ENCODE measurements around the gene SLC26A3. TPM values are rescaled to one million over a fixed set of nuclear protein-coding genes. Genes with fewer than 3 reads are reported as not detected.

Gene SLC26A3
- total RNA-seq, 4 donors from 2014 or later, result 1.5 to 2.3 TPM; not detected in 2

GRCh38 chr7:107837145-107837512 lies 34.1 kb upstream of the SLC26A3 start:
- no peak for DNase-seq (ENCODE audit: low spot score in 2 of 2)
- Histone ChIP-seq H3K9me3 (no peaks in the 10 kb centered on the region), H3K27me3 (no peaks in the 10 kb centered on the region), H3K27ac (no peak overlapping the region), H3K36me3 (no peaks in the 10 kb centered on the region), H3K4me3 (no peak overlapping the region), H3K4me1 (no peaks in the 10 kb centered on the region)
- WGBS, result 0% methylated on average over 1 of the region's 1 CpG
- no peak for TF ChIP-seq CTCF (IDR thresholded peaks at IDR 0.05)
- no peak for TF ChIP-seq POLR2A (IDR thresholded peaks at IDR 0.05)
- no peak for TF ChIP-seq EP300 (IDR thresholded peaks at IDR 0.05)
- TF ChIP-seq POLR2AphosphoS5 (IDR thresholded peaks at IDR 0.05), result no peak

- 19% methylated on average over 10 of the region's 10 CpGs for WGBS
- Histone ChIP-seq H3K4me1 (no peaks in the 10 kb centered on the region), H3K36me3 (no peaks in the 10 kb centered on the region), H3K27me3 (no peaks in the 10 kb centered on the region), H3K9me3 (no peaks in the 10 kb centered on the region), H3K27ac (no peak overlapping the region), H3K4me3 (no peak overlapping the region)
- no peak for DNase-seq (ENCODE audit: low spot score in 2 of 2)
- TF ChIP-seq EP300 (IDR thresholded peaks at IDR 0.05), result no peak
- TF ChIP-seq POLR2A (IDR thresholded peaks at IDR 0.05), result no peak
- no peak for TF ChIP-seq POLR2AphosphoS5 (IDR thresholded peaks at IDR 0.05)
- no peak for TF ChIP-seq CTCF (IDR thresholded peaks at IDR 0.05)
These were observed 33.5 kb upstream of the SLC26A3 start for GRCh38 chr7:107836237-107837144.

GRCh38 chr7:107834401-107834800 lies 31.4 kb upstream of the SLC26A3 start:
- TF ChIP-seq POLR2AphosphoS5 (IDR thresholded peaks at IDR 0.05), result no peak
- TF ChIP-seq POLR2A (IDR thresholded peaks at IDR 0.05), result no peak
- TF ChIP-seq EP300 (IDR thresholded peaks at IDR 0.05), result no peak
- TF ChIP-seq CTCF (IDR thresholded peaks at IDR 0.05), result no peak
- no peaks in the 10 kb centered on the region for H3K9me3 ChIP-seq
- no peaks in the 10 kb centered on the region for H3K27me3 ChIP-seq
- DNase-seq (ENCODE audit: low spot score in 2 of 2), result no peak
- H3K4me1 ChIP-seq, result no peaks in the 10 kb centered on the region
- H3K4me3 ChIP-seq, result no peak overlapping the region
- no peak overlapping the region for H3K27ac ChIP-seq
- WGBS, result 100% methylated on average over 1 of the region's 1 CpG
- no peaks in the 10 kb centered on the region for H3K36me3 ChIP-seq

GRCh38 chr7:107833684-107834106 lies 30.7 kb upstream of the SLC26A3 start:
- Histone ChIP-seq H3K4me3 (no peak overlapping the region), H3K27ac (no peak overlapping the region), H3K36me3 (no peaks in the 10 kb centered on the region), H3K4me1 (no peaks in the 10 kb centered on the region), H3K27me3 (no peaks in the 10 kb centered on the region), H3K9me3 (no peaks in the 10 kb centered on the region)
- TF ChIP-seq POLR2AphosphoS5 (IDR thresholded peaks at IDR 0.05) (no peak), CTCF (IDR thresholded peaks at IDR 0.05) (no peak)
- DNase-seq (ENCODE audit: low spot score in 2 of 2), result no peak
- WGBS, result 67% methylated on average over 7 of the region's 7 CpGs

GRCh38 chr7:107830420-107830819 lies 27.4 kb upstream of the SLC26A3 start:
- Histone ChIP-seq H3K4me1 (no peaks in the 10 kb centered on the region), H3K27ac (no peak overlapping the region), H3K36me3 (no peaks in the 10 kb centered on the region), H3K27me3 (no peaks in the 10 kb centered on the region), H3K9me3 (no peaks in the 10 kb centered on the region), H3K4me3 (no peak overlapping the region)
- TF ChIP-seq CTCF (IDR thresholded peaks at IDR 0.05) (no peak), POLR2A (IDR thresholded peaks at IDR 0.05) (no peak), POLR2AphosphoS5 (IDR thresholded peaks at IDR 0.05) (no peak), EP300 (IDR thresholded peaks at IDR 0.05) (no peak)
- no peak for DNase-seq (ENCODE audit: low spot score in 2 of 2)
- WGBS, result 89% methylated on average over 3 of the region's 3 CpGs
